Panc1 (cell line): ENCODE measurements around the gene NOP10. TPM values are rescaled to one million over a fixed set of nuclear protein-coding genes. Genes with fewer than 3 reads are reported as not detected.

Experiments
- ATAC-seq: fragments of 200-7000 bp; cut with Tn5 transposase; 2 replicates; pipeline ENCODE4 v1.9.1; 2020; ENCODE audit warnings: mild to moderate bottlenecking, moderate library complexity
- BruUV-seq: library from RNA; stranded (reverse); fragments of 400-500 nt; replicated peaks from 2 replicates; lab custom pipeline; 2021; lab: Mats Ljungman, UMichigan
- CTCF ChIA-PET: fragments of 300-600 bp; sonication (Branson Sonifier 250); formaldehyde crosslinking; loops from one replicate; lab custom pipeline; 2022; ENCODE audit warnings: antibody characterized with exemption; lab: Charles Lee
- POLR2A ChIA-PET: fragments of 300-600 bp; sonication (Branson Sonifier 250); formaldehyde crosslinking; loops from one replicate; lab custom pipeline; 2022; ENCODE audit warnings: antibody characterized with exemption; lab: Charles Lee
- DNase-seq: peaks from one replicate; pipeline ENCODE4 v3.0.0-alpha.2; 2010; ENCODE audit warnings: low read depth, low spot score
- H3K27ac ChIP-seq: 2 replicates; pipeline ENCODE4 v1.5.1; 2011; ENCODE audit warnings: mild to moderate bottlenecking, low read length, inconsistent platforms
- H3K27me3 ChIP-seq: fragments of 200-500 bp; sonication (Bioruptor generic); 2 replicates; pipeline ENCODE4 v1.6.0; 2014; ENCODE audit warnings: low read length, inconsistent platforms; ENCODE audit not compliant: control insufficient read depth, insufficient read depth
- H3K36me3 ChIP-seq: fragments of 200-500 bp; sonication (Bioruptor generic); 2 replicates; pipeline ENCODE4 v1.5.1; 2014; ENCODE audit warnings: inconsistent platforms, mild to moderate bottlenecking, low read length, moderate library complexity; ENCODE audit not compliant: control insufficient read depth, insufficient read depth
- H3K4me1 ChIP-seq: 2 replicates; pipeline ENCODE4 v1.5.1; 2011; ENCODE audit warnings: inconsistent platforms, mild to moderate bottlenecking, low read length, moderate library complexity; ENCODE audit not compliant: control insufficient read depth, insufficient read depth
- H3K4me3 ChIP-seq, 2 experiments: 2 replicates each; pipeline ENCODE4 v1.5.1; 2011 to 2012; ENCODE audit warnings: low read depth in 2 of 2, low read length in 2 of 2, mild to moderate bottlenecking in 2 of 2, inconsistent platforms in 1 of 2, moderate library complexity in 1 of 2
- H3K9me3 ChIP-seq: fragments of 200-500 bp; sonication (Bioruptor generic); 2 replicates; pipeline ENCODE4 v1.5.1; 2014; ENCODE audit warnings: low read depth, mild to moderate bottlenecking, inconsistent platforms, low read length, moderate library complexity; ENCODE audit not compliant: control insufficient read depth, insufficient read depth
- POLR2AphosphoS5 ChIP-seq: IDR thresholded peaks from 2 replicates; pipeline ENCODE4 v1.6.1; 2012; ENCODE audit warnings: mild to moderate bottlenecking, low read depth, low read length, moderate library complexity
- REST ChIP-seq, 2 experiments: IDR thresholded peaks; 2 replicates each; pipeline ENCODE4 v1.6.1; 2011 to 2012; ENCODE audit warnings: low read depth in 2 of 2, control low read depth in 1 of 2, low read length in 1 of 2, mild to moderate bottlenecking in 1 of 2, moderate library complexity in 1 of 2; ENCODE audit not compliant: insufficient read depth in 1 of 2
- SIN3A ChIP-seq: IDR thresholded peaks from 2 replicates; pipeline ENCODE4 v1.6.1; 2012; ENCODE audit warnings: low read depth, mild to moderate bottlenecking, low read length, moderate library complexity, borderline replicate concordance; ENCODE audit not compliant: insufficient read depth
- TCF7L2 ChIP-seq: IDR thresholded peaks from 2 replicates; pipeline ENCODE4 v1.6.1; 2011; ENCODE audit warnings: mild to moderate bottlenecking, low read depth, low read length, inconsistent platforms
- in situ Hi-C: cut with HindIII; loops from 2 replicates; pipeline ENCODE4 v1.10.0; 2016; ENCODE audit warnings: low sequenced_read_pairs, low pct_unique_long_range_greater_than_20kb
- intact Hi-C: fragments of 100-400 bp; cut with micrococcal nuclease; formaldehyde crosslinking; loops from one replicate; pipeline ENCODE4 v1.10.0; 2022; ENCODE audit not compliant: unreplicated experiment
- total RNA-seq: library from RNA; stranded (reverse); gene quantifications from one replicate; pipeline ENCODE4 v1.2.1, GENCODE V29; 2021; ENCODE audit not compliant: unreplicated experiment
- TF ChIP-seq, protein P1 (sequence below): fragments of 450-650 bp; IDR thresholded peaks from 2 replicates; pipeline ENCODE4 v1.5.1; 2017; ENCODE audit warnings: mild to moderate bottlenecking

Gene NOP10
- total RNA-seq, 1 experiment from 2014 or later = 306 TPM

DNA sequence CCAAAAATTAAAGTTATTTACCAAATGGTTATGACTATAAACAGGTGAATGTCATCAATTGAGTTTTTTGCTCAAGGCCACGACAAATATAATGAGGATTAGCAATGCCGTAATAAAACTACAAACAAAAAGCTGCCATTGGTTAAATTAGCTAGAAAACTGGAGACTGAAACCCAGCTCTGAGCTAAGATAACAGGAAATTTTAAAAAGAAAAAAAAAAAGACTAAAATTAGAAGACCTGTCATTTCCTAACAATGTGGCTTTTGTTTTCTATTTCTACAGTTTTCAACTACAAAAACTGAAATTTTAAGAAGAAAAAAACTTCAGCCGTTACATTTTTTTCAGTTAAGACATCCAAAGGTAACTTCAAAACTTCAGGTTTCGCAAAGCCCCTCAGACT lies 15.0 kb downstream of the NOP10 start:
- CTCF ChIA-PET = no interaction called here
- Histone ChIP-seq H3K27ac (no peak overlapping the region), H3K4me1 (no peaks in the 10 kb centered on the region), H3K36me3 (no peaks in the 10 kb centered on the region), H3K27me3 (no peaks in the 10 kb centered on the region), H3K9me3 (no peaks in the 10 kb centered on the region), H3K4me3 (no peak overlapping the region)
- in situ Hi-C loops (no loop called here), intact Hi-C loops (loop anchor here (10.0 kb wide), 1 partner anchor 83 kb away; no protein-coding TSS in a partner anchor)
- no peak for ATAC-seq
- DNase-seq = no peak
- no peak for TF ChIP-seq TCF7L2
- no peak for TF ChIP-seq POLR2AphosphoS5
- TF ChIP-seq SIN3A = no peak
- TF ChIP-seq, protein P1, sequence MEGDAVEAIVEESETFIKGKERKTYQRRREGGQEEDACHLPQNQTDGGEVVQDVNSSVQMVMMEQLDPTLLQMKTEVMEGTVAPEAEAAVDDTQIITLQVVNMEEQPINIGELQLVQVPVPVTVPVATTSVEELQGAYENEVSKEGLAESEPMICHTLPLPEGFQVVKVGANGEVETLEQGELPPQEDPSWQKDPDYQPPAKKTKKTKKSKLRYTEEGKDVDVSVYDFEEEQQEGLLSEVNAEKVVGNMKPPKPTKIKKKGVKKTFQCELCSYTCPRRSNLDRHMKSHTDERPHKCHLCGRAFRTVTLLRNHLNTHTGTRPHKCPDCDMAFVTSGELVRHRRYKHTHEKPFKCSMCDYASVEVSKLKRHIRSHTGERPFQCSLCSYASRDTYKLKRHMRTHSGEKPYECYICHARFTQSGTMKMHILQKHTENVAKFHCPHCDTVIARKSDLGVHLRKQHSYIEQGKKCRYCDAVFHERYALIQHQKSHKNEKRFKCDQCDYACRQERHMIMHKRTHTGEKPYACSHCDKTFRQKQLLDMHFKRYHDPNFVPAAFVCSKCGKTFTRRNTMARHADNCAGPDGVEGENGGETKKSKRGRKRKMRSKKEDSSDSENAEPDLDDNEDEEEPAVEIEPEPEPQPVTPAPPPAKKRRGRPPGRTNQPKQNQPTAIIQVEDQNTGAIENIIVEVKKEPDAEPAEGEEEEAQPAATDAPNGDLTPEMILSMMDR = no peak
- TF ChIP-seq REST (IDR thresholded peaks at IDR 0.05; ENCODE audit: insufficient read depth in 1 of 2, low read depth in 2 of 2, low read length in 1 of 2) = no peak
- no TSS peak for BruUV-seq
- POLR2A ChIA-PET = interaction anchor here (0.6 to 1.6 kb wide), 2 partner anchors 9 to 12 kb away, joined by 3 to 4 read pairs; no protein-coding TSS in a partner anchor

DNA sequence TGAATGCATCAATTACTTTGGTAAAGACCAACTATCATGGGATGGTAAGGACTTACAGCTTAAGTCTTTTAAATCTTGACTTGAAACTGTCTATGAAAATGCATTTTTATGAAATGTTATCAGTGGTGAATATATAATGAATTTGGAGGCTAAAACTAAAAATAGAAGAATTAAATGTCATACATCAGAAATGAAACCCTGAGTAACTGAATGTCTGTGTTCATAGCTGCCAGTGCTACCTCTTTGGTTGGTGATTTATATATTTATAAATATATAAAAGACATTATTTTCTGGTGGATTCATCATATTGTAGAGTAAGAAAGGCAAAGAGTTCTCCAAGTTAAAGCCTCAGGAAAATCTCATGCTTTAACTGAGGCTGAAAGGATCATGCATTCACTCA lies 17.6 kb downstream of the NOP10 start:
- in situ Hi-C loops (no loop called here), intact Hi-C loops (loop anchor here (10.0 kb wide), 1 partner anchor 81 kb away; no protein-coding TSS in a partner anchor)
- TF ChIP-seq TCF7L2 (no peak), SIN3A (no peak), REST (IDR thresholded peaks at IDR 0.05; ENCODE audit: insufficient read depth in 1 of 2, low read depth in 2 of 2, low read length in 1 of 2) (no peak), POLR2AphosphoS5 (no peak)
- TF ChIP-seq, protein P1 = no peak
- DNase-seq (no peak), ATAC-seq (no peak)
- Histone ChIP-seq H3K36me3 (no peaks in the 10 kb centered on the region), H3K4me3 (no peak overlapping the region), H3K9me3 (no peaks in the 10 kb centered on the region), H3K27me3 (no peaks in the 10 kb centered on the region), H3K4me1 (no peaks in the 10 kb centered on the region; the same call in 1 of the 2 replicates), H3K27ac (no peak overlapping the region)
- no TSS peak for BruUV-seq
- POLR2A ChIA-PET = interaction anchor here (0.6 kb wide), 2 partner anchors 13 to 116 kb away, joined by 3 read pairs; no protein-coding TSS in a partner anchor
- CTCF ChIA-PET = no interaction called here
